Panc1 (cell line): Measurements from ENCODE around the gene RNF144B.

Source experiments
- CTCF ChIP-seq: fragments of 450-650 bp; IDR thresholded peaks from 2 replicates; pipeline ENCODE4 v1.5.1; 2017; ENCODE audit warnings: mild to moderate bottlenecking
- REST ChIP-seq, 2 experiments: IDR thresholded peaks; 2 replicates each; pipeline ENCODE4 v1.6.1; 2011 to 2012; ENCODE audit warnings: low read depth in 2 of 2, control low read depth in 1 of 2, low read length in 1 of 2, mild to moderate bottlenecking in 1 of 2, moderate library complexity in 1 of 2; ENCODE audit not compliant: insufficient read depth in 1 of 2
- SIN3A ChIP-seq: IDR thresholded peaks from 2 replicates; pipeline ENCODE4 v1.6.1; 2012; ENCODE audit warnings: low read depth, mild to moderate bottlenecking, low read length, moderate library complexity, borderline replicate concordance; ENCODE audit not compliant: insufficient read depth

GRCh38 chr6:18400831-18401446 lies 13.8 kb downstream of the RNF144B start:
- TF ChIP-seq SIN3A (no peak), CTCF (no peak), REST (IDR thresholded peaks at IDR 0.05; ENCODE audit: insufficient read depth in 1 of 2, low read depth in 2 of 2, low read length in 1 of 2) (no peak)
